ENCODE measurements around the gene MLLT6.

DNA sequence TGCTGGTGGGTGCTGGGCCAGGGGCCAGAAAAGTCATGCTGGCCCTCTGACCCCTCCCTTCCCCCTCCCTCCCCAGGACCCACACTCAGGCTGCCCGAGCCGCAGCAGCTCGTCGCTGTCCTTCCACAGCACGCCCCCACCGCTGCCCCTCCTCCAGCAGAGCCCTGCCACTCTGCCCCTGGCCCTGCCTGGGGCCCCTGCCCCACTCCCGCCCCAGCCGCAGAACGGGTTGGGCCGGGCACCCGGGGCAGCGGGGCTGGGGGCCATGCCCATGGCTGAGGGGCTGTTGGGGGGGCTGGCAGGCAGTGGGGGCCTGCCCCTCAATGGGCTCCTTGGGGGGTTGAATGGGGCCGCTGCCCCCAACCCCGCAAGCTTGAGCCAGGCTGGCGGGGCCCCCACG is 16.7 kb downstream of the MLLT6 start:
- TF ChIP-seq POLR2AphosphoS5 (IDR thresholded peaks at IDR 0.05; ENCODE audit: borderline replicate concordance, low read depth, low read length) (no peak), EZH2 (IDR thresholded peaks at IDR 0.05) (no peak)

All from SK-N-MC (cell line).